GM06990 (cell line): ENCODE measurements around the gene PEX11G.

ENCODE experiments used
- DNase-seq: peaks from one replicate; pipeline ENCODE4 v3.0.0-alpha.2; 2011; ENCODE audit not compliant: insufficient read length; ENCODE audit errors: extremely low read depth
- H3K27me3 ChIP-seq: replicated peaks from 2 replicates; pipeline ENCODE4 v1.6.0; 2011; ENCODE audit warnings: low read length; ENCODE audit not compliant: control insufficient read depth, insufficient read depth
- H3K36me3 ChIP-seq: 2 replicates; pipeline ENCODE4 v1.5.1; 2011; ENCODE audit warnings: low read length; ENCODE audit not compliant: control insufficient read depth, insufficient read depth
- H3K4me3 ChIP-seq: replicated peaks from 2 replicates; pipeline ENCODE4 v1.5.1; 2011; ENCODE audit warnings: low read depth, mild to moderate bottlenecking, control low read depth, low read length
- TF ChIP-seq, protein P1 (sequence below): IDR thresholded peaks from 2 replicates; pipeline ENCODE4 v1.5.1; 2011; ENCODE audit warnings: low read length, control low read depth, mild to moderate bottlenecking, inconsistent platforms; ENCODE audit not compliant: insufficient read depth, poor library complexity, severe bottlenecking

PEX11G gene

DNA sequence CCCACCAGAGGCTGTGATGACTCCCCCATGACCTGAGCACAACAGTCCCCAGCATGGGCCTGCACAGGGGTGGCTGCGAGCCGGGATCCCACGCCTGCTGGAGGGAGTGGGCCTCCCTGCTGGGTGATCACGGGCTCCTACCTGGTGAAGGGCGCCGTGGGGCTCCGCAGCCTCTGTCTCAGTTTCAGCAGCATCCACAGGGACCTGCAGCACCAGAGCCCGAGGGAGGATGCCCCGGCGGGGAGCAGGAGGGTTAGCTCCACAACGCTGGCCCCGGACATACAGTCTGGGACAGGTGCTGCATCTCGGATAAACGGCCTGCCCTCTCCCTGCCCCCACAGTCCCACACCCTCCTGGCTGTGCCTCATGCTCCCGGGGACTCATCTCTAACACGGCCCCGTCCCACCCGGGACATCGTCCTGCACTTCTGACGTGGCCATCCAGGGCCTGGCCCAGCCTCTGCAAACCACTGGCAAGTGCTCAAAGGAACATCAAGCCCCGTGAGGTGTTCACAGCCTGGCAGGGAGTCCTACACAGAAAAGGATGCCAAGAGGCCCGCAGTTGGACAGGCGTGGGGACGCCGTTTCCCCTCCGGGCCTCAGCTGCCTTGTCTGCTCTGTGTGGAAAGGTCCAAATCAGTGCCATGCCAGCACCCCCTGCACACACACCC lies 10.5 kb downstream of the PEX11G start:
- Histone ChIP-seq H3K4me3 (no peak overlapping the region), H3K27me3 (no peaks in the 10 kb centered on the region), H3K36me3 (no peaks in the 10 kb centered on the region)
- TF ChIP-seq, protein P1, sequence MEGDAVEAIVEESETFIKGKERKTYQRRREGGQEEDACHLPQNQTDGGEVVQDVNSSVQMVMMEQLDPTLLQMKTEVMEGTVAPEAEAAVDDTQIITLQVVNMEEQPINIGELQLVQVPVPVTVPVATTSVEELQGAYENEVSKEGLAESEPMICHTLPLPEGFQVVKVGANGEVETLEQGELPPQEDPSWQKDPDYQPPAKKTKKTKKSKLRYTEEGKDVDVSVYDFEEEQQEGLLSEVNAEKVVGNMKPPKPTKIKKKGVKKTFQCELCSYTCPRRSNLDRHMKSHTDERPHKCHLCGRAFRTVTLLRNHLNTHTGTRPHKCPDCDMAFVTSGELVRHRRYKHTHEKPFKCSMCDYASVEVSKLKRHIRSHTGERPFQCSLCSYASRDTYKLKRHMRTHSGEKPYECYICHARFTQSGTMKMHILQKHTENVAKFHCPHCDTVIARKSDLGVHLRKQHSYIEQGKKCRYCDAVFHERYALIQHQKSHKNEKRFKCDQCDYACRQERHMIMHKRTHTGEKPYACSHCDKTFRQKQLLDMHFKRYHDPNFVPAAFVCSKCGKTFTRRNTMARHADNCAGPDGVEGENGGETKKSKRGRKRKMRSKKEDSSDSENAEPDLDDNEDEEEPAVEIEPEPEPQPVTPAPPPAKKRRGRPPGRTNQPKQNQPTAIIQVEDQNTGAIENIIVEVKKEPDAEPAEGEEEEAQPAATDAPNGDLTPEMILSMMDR: no peak
- DNase-seq: no peak

GRCh38 chr19:7477758-7478157 lies 11.1 kb downstream of the PEX11G start:
- no peaks in the 10 kb centered on the region for H3K27me3 ChIP-seq
- TF ChIP-seq, protein P1: no peak

GRCh38 chr19:7476777-7477494 lies 11.9 kb downstream of the PEX11G start:
- TF ChIP-seq, protein P1: no peak
- Histone ChIP-seq H3K27me3 (no peaks in the 10 kb centered on the region), H3K4me3 (no peak overlapping the region), H3K36me3 (peaks cover 1% of the 10 kb centered on the region)
- DNase-seq: no peak

More at GRCh38 chr19:7477758-7478157, 11.1 kb downstream of the PEX11G start:
- H3K4me3 ChIP-seq: no peak overlapping the region
- DNase-seq: no peak
- H3K36me3 ChIP-seq: no peaks in the 10 kb centered on the region

DNA sequence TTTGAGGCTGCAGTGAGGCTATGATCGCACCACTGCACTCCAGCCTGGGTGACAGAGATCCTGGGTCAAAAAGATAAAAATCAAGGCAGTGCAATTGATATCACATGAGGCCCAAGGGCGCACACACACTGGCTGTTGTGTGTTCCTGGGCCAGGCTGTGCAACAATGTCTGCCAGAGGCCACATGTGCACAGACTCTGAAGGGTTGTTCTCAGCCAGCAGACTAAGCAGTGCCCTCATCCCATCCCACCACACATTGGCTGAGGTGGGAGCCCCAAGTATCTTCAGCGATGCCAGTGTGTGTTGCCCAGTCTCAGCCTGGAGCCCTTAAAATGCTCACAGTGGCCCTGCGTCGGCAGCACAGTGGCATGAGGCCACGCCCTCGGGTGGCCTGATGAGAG lies 12.6 kb downstream of the PEX11G start:
- no peak for DNase-seq
- TF ChIP-seq, protein P1: no peak
- H3K27me3 ChIP-seq: no peaks in the 10 kb centered on the region
- H3K36me3 ChIP-seq: peaks cover 5% of the 10 kb centered on the region
- H3K4me3 ChIP-seq: no peak overlapping the region

DNA sequence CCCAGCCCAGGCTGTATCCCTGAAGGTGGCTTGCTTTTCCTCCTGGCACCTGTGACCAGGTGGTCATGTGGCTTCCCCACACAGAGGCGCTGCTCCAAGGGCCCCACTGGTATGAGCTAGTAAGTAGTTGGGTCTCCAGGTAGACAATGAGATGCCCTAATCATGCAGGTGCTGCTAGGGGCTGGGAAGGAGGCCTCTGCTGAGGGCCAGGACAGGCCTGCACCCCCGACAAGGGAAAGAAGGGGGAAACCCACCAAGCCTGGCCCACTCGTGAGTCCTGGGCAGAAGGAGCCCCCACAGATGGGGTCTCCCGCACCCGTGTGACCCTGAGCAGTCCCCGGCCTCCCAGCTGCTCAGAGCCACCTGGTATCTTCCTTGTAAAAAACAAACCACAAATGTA lies 13.2 kb downstream of the PEX11G start:
- no peak overlapping the region for H3K4me3 ChIP-seq
- peaks cover 10% of the 10 kb centered on the region for H3K36me3 ChIP-seq
- TF ChIP-seq, protein P1: no peak
- no peaks in the 10 kb centered on the region for H3K27me3 ChIP-seq
- no peak for DNase-seq
